Suprapubic skin (tissue), 4 donors: ENCODE results near the gene SLC15A1. TPM values are rescaled to one million over a fixed set of nuclear protein-coding genes. Genes with fewer than 3 reads are reported as not detected.

ENCODE experiments used
- DNase-seq, 2 donors: peaks; one replicate each; pipeline ENCODE4 v3.0.0-alpha.2; 2019; ENCODE audit warnings: low spot score in 2 of 2
- H3K27ac ChIP-seq: fragments of 200-600 bp; sonication (generic); one replicate; pipeline ENCODE4 v1.5.1; 2019
- H3K27me3 ChIP-seq: fragments of 200-600 bp; sonication (generic); one replicate; pipeline ENCODE4 v1.5.1; 2019
- H3K36me3 ChIP-seq: fragments of 200-600 bp; sonication (generic); one replicate; pipeline ENCODE4 v1.5.1; 2019
- H3K4me1 ChIP-seq: fragments of 200-600 bp; sonication (generic); one replicate; pipeline ENCODE4 v1.5.1; 2019
- H3K4me3 ChIP-seq: fragments of 200-600 bp; sonication (generic); one replicate; pipeline ENCODE4 v1.5.1; 2019; ENCODE audit warnings: mild to moderate bottlenecking
- H3K9me3 ChIP-seq: fragments of 200-600 bp; sonication (generic); one replicate; pipeline ENCODE4 v1.5.1; 2019
- CTCF ChIP-seq, 2 donors: fragments of 200-600 bp in 1 of 2; fragments of 450-650 bp in 1 of 2; sonication (generic) in 1 of 2; IDR thresholded peaks; one replicate each; pipeline ENCODE4 v1.5.1; 2016 to 2019; ENCODE audit warnings: antibody characterized with exemption in 2 of 2, mild to moderate bottlenecking in 1 of 2, moderate library complexity in 1 of 2
- EP300 ChIP-seq: sonication (generic); formaldehyde crosslinking; IDR thresholded peaks from one replicate; pipeline ENCODE4 v1.6.1; 2017; ENCODE audit warnings: antibody characterized with exemption
- POLR2A ChIP-seq, 2 donors: fragments of 450-650 bp; IDR thresholded peaks; one replicate each; pipeline ENCODE4 v1.6.1; 2017; ENCODE audit warnings: antibody characterized with exemption in 2 of 2, mild to moderate bottlenecking in 2 of 2, moderate library complexity in 2 of 2
- POLR2AphosphoS5 ChIP-seq, 3 donors: sonication (generic); formaldehyde crosslinking; IDR thresholded peaks; one replicate each; pipeline ENCODE4 v1.6.1; 2017; ENCODE audit warnings: antibody characterized with exemption in 3 of 3
- WGBS: methylation state at CpG from one replicate; pipeline ENCODE4 v1.1.5; 2018; 5-methylcytosine and 5-hydroxymethylcytosine counted together
- total RNA-seq, 4 donors: library from RNA; depleted of rRNA; stranded (reverse); fragments of >200 nt; gene quantifications; one replicate each; pipeline ENCODE4 v1.1.0, GENCODE V29; 2016

SLC15A1 gene
- total RNA-seq, 4 donors from 2014 or later: 34.1 to 64.3 (median 62.4) TPM

- Histone ChIP-seq H3K27me3 (no peaks in the 10 kb centered on the region), H3K4me1 (peaks cover 14% of the 10 kb centered on the region), H3K9me3 (no peaks in the 10 kb centered on the region), H3K4me3 (no peak overlapping the region), H3K27ac (no peak overlapping the region), H3K36me3 (no peaks in the 10 kb centered on the region)
- DNase-seq: no peak
- TF ChIP-seq POLR2A (IDR thresholded peaks at IDR 0.05) (no peak), CTCF (IDR thresholded peaks at IDR 0.05) (no peak), EP300 (no peak), POLR2AphosphoS5 (IDR thresholded peaks at IDR 0.05) (no peak)
- WGBS: 84% methylated on average over 11 of the region's 11 CpGs
Observed at GRCh38 chr13:98675066-98675465, 77.4 kb downstream of the SLC15A1 start.

GRCh38 chr13:98672947-98673613 is 79.4 kb downstream of the SLC15A1 start:
- TF ChIP-seq CTCF (IDR thresholded peaks at IDR 0.05) (peak; percentile 79), POLR2AphosphoS5 (IDR thresholded peaks at IDR 0.05) (no peak), POLR2A (IDR thresholded peaks at IDR 0.05) (no peak)
- 14% methylated on average over 11 of the region's 11 CpGs for WGBS
- no peaks in the 10 kb centered on the region for H3K36me3 ChIP-seq
- peaks cover 14% of the 10 kb centered on the region for H3K4me1 ChIP-seq
- H3K27me3 ChIP-seq: no peaks in the 10 kb centered on the region
- no peaks in the 10 kb centered on the region for H3K9me3 ChIP-seq
- H3K4me3 ChIP-seq: no peak overlapping the region
- no peak overlapping the region for H3K27ac ChIP-seq
- peak; percentile 88 to 91 for DNase-seq

- no peak for TF ChIP-seq EP300
- TF ChIP-seq CTCF (IDR thresholded peaks at IDR 0.05): no peak
- no peak for TF ChIP-seq POLR2AphosphoS5 (IDR thresholded peaks at IDR 0.05)
- TF ChIP-seq POLR2A (IDR thresholded peaks at IDR 0.05): no peak
- Histone ChIP-seq H3K27ac (no peak overlapping the region), H3K9me3 (no peaks in the 10 kb centered on the region), H3K27me3 (no peaks in the 10 kb centered on the region), H3K4me1 (peaks cover 6% of the 10 kb centered on the region), H3K36me3 (no peaks in the 10 kb centered on the region), H3K4me3 (no peak overlapping the region)
- WGBS: 94% methylated on average over 4 of the region's 4 CpGs
- DNase-seq: no peak
Observed at GRCh38 chr13:98668155-98668554, 84.3 kb downstream of the SLC15A1 start.

- Histone ChIP-seq H3K9me3 (no peaks in the 10 kb centered on the region), H3K4me3 (no peak overlapping the region), H3K4me1 (no peaks in the 10 kb centered on the region), H3K27me3 (no peaks in the 10 kb centered on the region), H3K27ac (no peak overlapping the region), H3K36me3 (no peaks in the 10 kb centered on the region)
- no peak for DNase-seq
- no peak for TF ChIP-seq CTCF (IDR thresholded peaks at IDR 0.05)
Observed at GRCh38 chr13:98665638-98665995, 86.9 kb downstream of the SLC15A1 start.

- 56% methylated on average over 3 of the region's 3 CpGs for WGBS
- H3K27me3 ChIP-seq: no peaks in the 10 kb centered on the region
- no peaks in the 10 kb centered on the region for H3K9me3 ChIP-seq
- no peaks in the 10 kb centered on the region for H3K4me1 ChIP-seq
- no peak overlapping the region for H3K4me3 ChIP-seq
- H3K27ac ChIP-seq: no peak overlapping the region
- TF ChIP-seq POLR2AphosphoS5 (IDR thresholded peaks at IDR 0.05) (no peak), CTCF (IDR thresholded peaks at IDR 0.05) (no peak), POLR2A (IDR thresholded peaks at IDR 0.05) (no peak), EP300 (no peak)
- no peak for DNase-seq
- no peaks in the 10 kb centered on the region for H3K36me3 ChIP-seq
Observed at GRCh38 chr13:98664924-98665637, 87.4 kb downstream of the SLC15A1 start.
